K562 (cell line): ENCODE data around the gene ZNF541. TPM values are rescaled to one million over a fixed set of nuclear protein-coding genes. Genes with fewer than 3 reads are reported as not detected.
A peak's percentile ranks its signal among the peaks of the same experiment; 100 is the strongest.

ENCODE experiments used
- ATAC-seq: fragments of 200-7000 bp; cut with Tn5 transposase; 3 replicates; pipeline ENCODE4 v1.9.1; 2020; ENCODE audit warnings: moderate library complexity
- BruUV-seq: library from RNA; stranded (reverse); fragments of 400-500 nt; replicated peaks from 2 replicates; lab custom pipeline; 2021; lab: Mats Ljungman, UMichigan
- CTCF ChIA-PET: fragments of 300-600 bp; formaldehyde crosslinking; extraction: SDS; loops from one replicate; lab custom pipeline; 2021; ENCODE audit warnings: low intra/inter-chr PET ratio; lab: Yijun Ruan, JAX
- POLR2A ChIA-PET: fragments of 300-600, 350-650 bp; sonication (Branson Sonifier 250); formaldehyde crosslinking; extraction: SDS; loops from one replicate; lab custom pipeline; 2021; ENCODE audit warnings: antibody characterized with exemption, inconsistent platforms; lab: Yijun Ruan, JAX
- DNase-seq, 4 experiments: peaks; one replicate each; pipeline versions ENCODE4 v3.0.0 to v3.0.0-alpha.2; 2011 to 2018; ENCODE audit warnings: low spot score in 3 of 4, mixed read lengths in 3 of 4; ENCODE audit errors: extremely low read depth in 1 of 4
- FAIRE-seq: peaks from 2 replicates; lab custom pipeline; 2011; peaks lifted over from hg19 to GRCh38; lab: Jason Lieb, UNC
- H2AFZ ChIP-seq: 2 replicates; pipeline ENCODE4 v1.6.0; 2011; ENCODE audit warnings: low read depth, low read length, control low read depth, inconsistent platforms
- H3K27ac ChIP-seq: fragments of 200-600 bp; 3 replicates; pipeline ENCODE4 v1.8.0; 2011; ENCODE audit warnings: low read depth, mild to moderate bottlenecking, control low read depth, inconsistent platforms, low read length, moderate library complexity, mixed read lengths; ENCODE audit errors: extremely low read depth
- H3K27me3 ChIP-seq, 2 experiments: fragments of 300-600 bp in 1 of 2; 2 replicates in 1 of 2; 3 replicates in 1 of 2; pipeline versions ENCODE4 v1.6.0 to v1.8.0; 2011; ENCODE audit warnings: inconsistent platforms in 2 of 2, low read length in 2 of 2, mild to moderate bottlenecking in 1 of 2, mixed read lengths in 1 of 2, moderate library complexity in 1 of 2; ENCODE audit not compliant: control insufficient read depth in 2 of 2, insufficient read depth in 2 of 2
- H3K36me3 ChIP-seq: fragments of 300-600 bp; 3 replicates; pipeline ENCODE4 v1.8.0; 2011; ENCODE audit warnings: mild to moderate bottlenecking, low read length, inconsistent platforms; ENCODE audit not compliant: control insufficient read depth, insufficient read depth
- H3K4me1 ChIP-seq, 2 experiments: fragments of 200-600 bp in 1 of 2; replicated peaks in 1 of 2; 2 replicates in 1 of 2; 3 replicates in 1 of 2; pipeline versions ENCODE4 v1.5.1 to v1.8.0; 2011; ENCODE audit warnings: inconsistent platforms in 2 of 2, low read length in 2 of 2, mild to moderate bottlenecking in 1 of 2, mixed read lengths in 1 of 2, moderate library complexity in 1 of 2; ENCODE audit not compliant: control insufficient read depth in 2 of 2, insufficient read depth in 2 of 2
- H3K4me2 ChIP-seq: 2 replicates; pipeline ENCODE4 v1.6.1; 2011; ENCODE audit warnings: low read length, control low read depth, inconsistent platforms, mixed read lengths; ENCODE audit not compliant: insufficient read depth
- H3K4me3 ChIP-seq: fragments of 200-600 bp; sonication (generic), shearing (Covaris generic); 2 replicates; pipeline ENCODE4 v1.5.1; 2016; ENCODE audit warnings: control low read depth, inconsistent platforms
- H3K79me2 ChIP-seq: fragments of 200-600 bp; 3 replicates; pipeline ENCODE4 v1.8.0; 2011; ENCODE audit warnings: low read length, inconsistent platforms; ENCODE audit not compliant: control insufficient read depth, insufficient read depth
- H3K9ac ChIP-seq, 2 experiments: 2 replicates each; pipeline versions ENCODE4 v1.6.0 to v1.6.1; 2011; ENCODE audit warnings: low read depth in 2 of 2, low read length in 2 of 2, control low read depth in 1 of 2, inconsistent platforms in 1 of 2, mild to moderate bottlenecking in 1 of 2, mixed read lengths in 1 of 2; ENCODE audit not compliant: insufficient read depth in 1 of 2
- H3K9me1 ChIP-seq: one replicate; pipeline ENCODE4 v1.6.0; 2011; ENCODE audit warnings: inconsistent platforms, mild to moderate bottlenecking, low read length, moderate library complexity; ENCODE audit not compliant: control insufficient read depth, insufficient read depth
- H3K9me3 ChIP-seq: replicated peaks from 2 replicates; pipeline ENCODE4 v1.5.1; 2011; ENCODE audit warnings: low read depth, low read length, inconsistent platforms; ENCODE audit not compliant: control insufficient read depth, insufficient read depth
- H4K20me1 ChIP-seq: replicated peaks from 2 replicates; pipeline ENCODE4 v1.6.1; 2011; ENCODE audit warnings: low read length, inconsistent platforms, mixed read lengths; ENCODE audit not compliant: control insufficient read depth, insufficient read depth
- CBX1 ChIP-seq: sonication (generic); IDR thresholded peaks from 2 replicates; pipeline ENCODE4 v1.6.1; 2016; ENCODE audit warnings: antibody characterized with exemption, low read depth, mild to moderate bottlenecking
- ZNF263 ChIP-seq: sonication (generic); formaldehyde crosslinking; IDR thresholded peaks from 2 replicates; pipeline ENCODE4 v1.8.0; 2022; ENCODE audit warnings: mild to moderate bottlenecking, missing genetic modification reagents, borderline replicate concordance
- WGBS: fragments of 100-300 bp; shearing (Covaris generic); methylation state at CpG from one replicate; pipeline ENCODE4 v1.1.6; 2016; ENCODE audit warnings: low coverage, mixed read lengths; ENCODE audit not compliant: insufficient coverage; ENCODE audit errors: missing lambda C conversion rate; 5-methylcytosine and 5-hydroxymethylcytosine counted together
- in situ Hi-C: fragments of 300-500 bp; cut with MboI; formaldehyde crosslinking; loops from 4 replicates; pipeline ENCODE4 v1.15.0; 2018; ENCODE audit warnings: inconsistent platforms, mixed read lengths
- intact Hi-C: fragments of 100-400 bp; cut with micrococcal nuclease; formaldehyde crosslinking; loops from 2 replicates; pipeline ENCODE4 v1.14.2; 2022
- polyA plus RNA-seq, 8 experiments: library from polyadenylated mRNA; depleted of rRNA in 4 of 8; stranded (reverse) in 5 of 8; unstranded in 3 of 8; fragments of >200 nt; fragmentation: Nextera tagmentation in 2 of 8; fragmentation: Illumina TruSeq in 1 of 8; extraction: Ambion mirVana in 2 of 8; extraction: Trizol in 1 of 8; gene quantifications; 2 replicates each; pipeline versions ENCODE4 v1.2.1 to v1.2.3, GENCODE V29; 2011 to 2014; ENCODE audit warnings: inconsistent platforms in 1 of 8, missing spikeins in 1 of 8
- total RNA-seq, 7 experiments: library from RNA; depleted of rRNA in 6 of 7; stranded (reverse); fragments of >200 nt in 6 of 7; fragmentation: Illumina TruSeq in 2 of 7; extraction: Trizol in 2 of 7; gene quantifications; 2 replicates each; pipeline versions ENCODE4 v1.2.1 to v1.2.3, GENCODE V29; 2011 to 2021; ENCODE audit warnings: low replicate concordance in 1 of 7
- TF ChIP-seq, protein P1 (sequence below): IDR thresholded peaks from 2 replicates; pipeline ENCODE4 v1.6.1; 2016; ENCODE audit warnings: missing genetic modification characterization, missing compliant biosample characterization

ZNF541 gene
- total and polyA plus RNA-seq, 9 of the 15 experiments (the other 6 are each of a cell fraction or from before 2014, with no cell fraction given) = 0.04 to 0.11 (median 0.05) TPM; not detected in 1

DNA sequence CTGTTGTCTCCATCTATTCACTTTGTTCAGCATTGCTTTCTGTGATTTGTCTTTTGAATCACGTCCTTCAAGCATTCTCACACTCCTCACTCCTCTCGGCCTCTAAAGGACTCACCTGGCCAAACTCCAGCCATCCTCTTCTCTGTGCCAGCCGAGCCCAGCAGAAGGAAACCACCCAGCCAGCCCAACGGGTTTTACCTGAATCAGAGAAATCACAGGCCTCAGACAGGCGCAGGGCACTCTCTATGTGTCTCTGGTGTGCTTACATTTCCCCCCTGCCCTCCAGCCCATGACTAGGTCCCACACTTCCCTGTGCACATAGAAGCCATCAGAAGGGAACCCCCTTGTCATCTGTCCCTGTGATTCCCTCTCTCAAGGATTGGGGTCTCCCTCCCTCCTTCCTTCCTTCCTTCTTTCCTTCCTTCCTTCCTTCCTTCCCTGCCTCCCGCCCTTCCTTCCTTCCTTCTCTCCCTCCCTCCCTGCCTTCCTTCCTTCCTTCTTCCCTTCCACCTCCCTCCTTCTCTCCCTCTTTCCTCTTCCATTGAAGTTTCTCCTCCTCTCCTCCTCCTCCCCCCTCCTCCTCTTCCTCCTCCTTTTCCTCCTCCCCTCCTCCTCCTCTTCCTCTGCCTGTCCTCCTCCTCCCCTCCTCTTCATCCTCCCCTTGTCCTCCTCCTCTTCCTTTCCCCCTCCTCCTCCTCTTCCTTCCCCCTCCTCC is 8.8 kb upstream of the ZNF541 start:
- H3K36me3 ChIP-seq = no peaks in the 10 kb centered on the region
- peaks cover 6% of the 10 kb centered on the region for H3K9me3 ChIP-seq
- H3K4me1 ChIP-seq = no peaks in the 10 kb centered on the region
- in situ Hi-C loops = no loop called here
- H2AFZ ChIP-seq = no peak overlapping the region
- H3K27me3 ChIP-seq = peaks cover 2 to 11% of the 10 kb centered on the region in 2 experiments; a peak in 2 of 5 replicates
- CTCF ChIA-PET = no interaction called here
- H3K4me3 ChIP-seq = no peak overlapping the region
- FAIRE-seq (no peak), ATAC-seq (no peak), DNase-seq (no peak)
- 2% methylated on average over 6 of the region's 6 CpGs for WGBS
- no peaks in the 10 kb centered on the region for H3K9me1 ChIP-seq
- no peak overlapping the region for H3K27ac ChIP-seq
- H3K9ac ChIP-seq = no peak overlapping the region
- BruUV-seq = no TSS peak
- no peak overlapping the region for H3K4me2 ChIP-seq
- no peaks in the 10 kb centered on the region for H3K79me2 ChIP-seq
- peak; percentile 68; the same call in 1 of the 2 replicates for TF ChIP-seq ZNF263 (CRISPR knock-in tag)
- TF ChIP-seq CBX1 = no peak
- TF ChIP-seq, protein P1, sequence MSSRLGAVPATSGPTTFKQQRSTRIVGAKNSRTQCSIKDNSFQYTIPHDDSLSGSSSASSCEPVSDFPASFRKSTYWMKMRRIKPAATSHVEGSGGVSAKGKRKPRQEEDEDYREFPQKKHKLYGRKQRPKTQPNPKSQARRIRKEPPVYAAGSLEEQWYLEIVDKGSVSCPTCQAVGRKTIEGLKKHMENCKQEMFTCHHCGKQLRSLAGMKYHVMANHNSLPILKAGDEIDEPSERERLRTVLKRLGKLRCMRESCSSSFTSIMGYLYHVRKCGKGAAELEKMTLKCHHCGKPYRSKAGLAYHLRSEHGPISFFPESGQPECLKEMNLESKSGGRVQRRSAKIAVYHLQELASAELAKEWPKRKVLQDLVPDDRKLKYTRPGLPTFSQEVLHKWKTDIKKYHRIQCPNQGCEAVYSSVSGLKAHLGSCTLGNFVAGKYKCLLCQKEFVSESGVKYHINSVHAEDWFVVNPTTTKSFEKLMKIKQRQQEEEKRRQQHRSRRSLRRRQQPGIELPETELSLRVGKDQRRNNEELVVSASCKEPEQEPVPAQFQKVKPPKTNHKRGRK = peak; percentile 83
- TF ChIP-seq, all 486 proteins: peak for 2
- intact Hi-C loops = no loop called here
- POLR2A ChIA-PET = no interaction called here
- no peaks in the 10 kb centered on the region for H4K20me1 ChIP-seq
